Measurements from ENCODE around the gene CLTB.

CLTB gene

DNA sequence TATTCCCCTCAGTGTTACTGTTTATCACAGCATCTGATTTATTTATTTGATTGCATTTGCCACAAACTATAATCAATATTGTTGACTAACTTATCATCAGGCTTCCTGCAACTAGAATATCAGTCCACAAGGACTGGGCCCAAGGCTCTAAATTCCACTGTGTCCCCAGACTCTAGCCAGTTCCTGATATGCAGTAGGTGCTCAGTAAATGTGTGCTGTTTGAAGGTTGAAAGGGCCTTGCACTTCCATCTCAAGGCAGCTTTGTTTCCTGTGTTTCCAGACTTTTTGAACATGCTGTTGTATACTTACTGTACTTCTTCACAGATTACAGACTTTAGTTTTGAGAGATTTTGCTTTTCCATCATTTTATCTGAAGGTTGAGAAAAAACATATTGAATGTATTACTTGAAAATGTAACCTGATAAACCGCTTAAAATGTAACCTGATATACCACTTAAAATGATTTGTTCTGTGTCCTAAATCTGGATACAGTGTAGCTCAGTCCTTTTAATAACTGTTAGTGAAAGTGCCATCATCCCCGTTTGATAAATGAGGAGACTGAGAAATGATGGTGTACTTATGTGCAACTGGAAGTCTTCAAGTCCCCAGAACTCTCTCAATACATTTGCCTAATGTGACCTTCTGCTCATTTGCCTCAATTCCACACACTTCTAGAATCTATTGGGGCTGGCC lies 73.4 kb downstream of the CLTB start:
- DNase-seq = no peak

Data from NCI-H1417 (cell line).